HepG2 (cell line): Measurements from ENCODE around the gene THRA.

ENCODE experiments used
- PHF8 ChIP-seq: sonication (generic); formaldehyde crosslinking; IDR thresholded peaks from 2 replicates; pipeline ENCODE4 v1.5.0; 2020; ENCODE audit warnings: missing genetic modification reagents
- RFX5 ChIP-seq: IDR thresholded peaks from 2 replicates; pipeline ENCODE4 v1.6.1; 2011; ENCODE audit warnings: low read depth, low read length, improper control_type of control experiment
- TAF1 ChIP-seq: sonication (generic); formaldehyde crosslinking; IDR thresholded peaks from 2 replicates; pipeline ENCODE4 v1.4.0; 2020; ENCODE audit warnings: missing genetic modification reagents
- TF ChIP-seq, protein P1 (sequence below): sonication (generic); formaldehyde crosslinking; IDR thresholded peaks from 2 replicates; pipeline ENCODE4 v1.5.0; 2020; ENCODE audit warnings: mild to moderate bottlenecking, low read depth, missing genetic modification reagents, borderline replicate concordance

DNA sequence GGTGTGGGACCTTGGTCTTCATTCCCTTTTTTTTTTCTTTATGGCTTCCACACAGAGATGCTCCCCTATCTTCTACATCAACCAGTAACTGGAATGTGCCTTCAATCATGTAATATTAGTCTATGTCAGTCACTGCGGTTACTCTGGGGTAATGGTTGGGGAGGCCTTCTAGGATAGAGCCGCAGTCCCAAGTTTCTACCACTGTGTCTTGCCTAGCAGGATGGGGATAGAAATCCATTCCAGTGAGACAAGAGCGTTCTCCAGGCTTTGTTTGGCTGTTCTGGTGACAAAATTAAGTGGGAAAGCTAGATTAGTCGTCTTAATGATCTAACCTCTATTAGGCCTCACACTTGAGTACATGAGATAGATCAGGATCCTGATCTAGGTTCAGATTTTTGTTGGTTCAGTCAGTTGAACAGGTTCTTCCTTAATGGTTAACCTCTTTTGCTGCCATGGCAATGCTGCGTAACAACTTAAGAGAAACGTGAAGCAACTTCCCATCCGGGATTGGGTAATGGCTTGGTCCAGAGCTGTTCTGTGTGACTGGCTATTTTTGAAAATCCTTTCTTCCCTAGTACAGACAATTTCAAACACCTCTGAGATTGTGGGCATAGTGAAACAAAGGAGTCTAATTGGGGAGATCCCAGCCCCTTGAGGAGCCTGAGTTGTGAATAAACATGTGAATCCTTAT, 67.7 kb downstream of the THRA start:
- TF ChIP-seq TAF1 (CRISPR knock-in tag) (no peak), RFX5 (no peak), PHF8 (no peak)
- TF ChIP-seq, protein P1, sequence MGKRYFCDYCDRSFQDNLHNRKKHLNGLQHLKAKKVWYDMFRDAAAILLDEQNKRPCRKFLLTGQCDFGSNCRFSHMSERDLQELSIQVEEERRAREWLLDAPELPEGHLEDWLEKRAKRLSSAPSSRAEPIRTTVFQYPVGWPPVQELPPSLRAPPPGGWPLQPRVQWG (CRISPR knock-in tag), result no peak
